Stimulated activated CD8-positive, alpha-beta memory T cell treated with anti-CD3 and anti-CD28 coated beads, Interleukin-7, amount 100 ng/mL, for 4 hours (primary cell): ENCODE data around the gene CHST11.

ENCODE experiments used
- DNase-seq, 2 donors: peaks; one replicate each; pipeline ENCODE4 v3.0.0-alpha.2; 2020; ENCODE audit warnings: low read depth in 2 of 2

Gene CHST11

GRCh38 chr12:104628831-104629135 is 172.0 kb downstream of the CHST11 start:
- no peak for DNase-seq

DNA sequence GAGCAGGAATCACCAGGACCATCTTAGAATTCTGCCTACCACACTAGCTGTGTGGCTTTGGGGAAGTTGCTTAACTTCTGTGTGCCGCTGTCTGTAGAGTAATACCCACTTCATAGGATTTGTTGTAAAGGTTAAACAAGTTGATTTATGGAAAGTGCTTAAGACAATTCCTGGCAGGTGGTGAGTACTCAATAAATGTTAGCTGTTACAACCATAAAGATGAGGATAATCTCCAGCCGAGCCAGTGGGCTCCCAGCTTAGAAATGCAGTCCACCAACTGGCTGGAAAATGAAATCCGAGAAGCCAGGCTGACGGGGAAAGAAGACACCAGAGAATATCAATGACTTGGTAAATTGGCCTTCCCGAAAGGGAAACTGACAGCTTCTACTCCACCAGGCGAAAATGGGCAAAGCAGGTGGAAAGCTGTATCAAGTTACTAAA is 173.5 kb downstream of the CHST11 start:
- no peak for DNase-seq

DNA sequence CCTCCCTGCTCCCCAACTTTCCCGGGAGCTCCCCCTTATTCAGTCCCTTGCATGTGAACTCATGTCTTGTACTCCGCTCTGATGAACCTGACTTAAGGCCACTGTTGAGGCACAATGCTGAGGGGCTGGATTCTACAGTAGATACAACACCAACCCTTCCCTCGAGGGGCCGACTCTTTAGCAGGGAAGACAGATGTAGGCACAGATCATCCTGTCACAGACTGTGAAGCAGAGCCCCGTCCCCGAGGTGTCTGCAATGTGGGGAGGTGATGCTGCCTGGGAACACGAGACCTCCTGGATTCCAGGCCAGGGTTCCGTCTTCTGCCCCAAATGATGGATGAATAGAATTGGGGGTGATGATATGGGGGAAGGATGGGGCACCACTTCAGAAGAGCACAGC is 175.1 kb downstream of the CHST11 start:
- no peak for DNase-seq

DNA sequence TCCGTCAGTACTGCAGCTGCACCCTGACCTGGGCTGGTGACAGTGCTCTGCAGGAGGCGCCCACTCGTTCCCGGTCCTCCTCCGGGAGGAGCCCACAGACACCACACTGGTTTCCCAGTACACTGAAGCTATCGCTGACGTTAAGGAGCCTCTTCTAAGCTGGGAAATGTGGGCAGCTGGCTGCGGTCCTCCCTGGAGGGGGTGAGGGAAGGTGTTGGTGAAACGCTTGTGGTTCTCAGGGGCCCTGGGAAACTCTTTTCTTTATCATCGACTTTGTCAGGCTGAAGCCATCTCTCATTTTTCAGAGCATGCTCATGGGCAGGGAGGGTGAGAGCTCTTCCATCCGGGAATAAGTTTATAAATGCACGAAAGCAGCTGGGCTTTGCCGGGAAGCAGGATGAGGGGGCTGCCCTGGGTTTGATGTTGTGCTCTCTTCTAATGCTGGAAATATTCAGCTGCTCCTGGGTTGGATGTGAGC is 176.0 kb downstream of the CHST11 start:
- no peak for DNase-seq

- DNase-seq, result no peak
Observed at GRCh38 chr12:104634044-104634443, 177.3 kb downstream of the CHST11 start.

DNA sequence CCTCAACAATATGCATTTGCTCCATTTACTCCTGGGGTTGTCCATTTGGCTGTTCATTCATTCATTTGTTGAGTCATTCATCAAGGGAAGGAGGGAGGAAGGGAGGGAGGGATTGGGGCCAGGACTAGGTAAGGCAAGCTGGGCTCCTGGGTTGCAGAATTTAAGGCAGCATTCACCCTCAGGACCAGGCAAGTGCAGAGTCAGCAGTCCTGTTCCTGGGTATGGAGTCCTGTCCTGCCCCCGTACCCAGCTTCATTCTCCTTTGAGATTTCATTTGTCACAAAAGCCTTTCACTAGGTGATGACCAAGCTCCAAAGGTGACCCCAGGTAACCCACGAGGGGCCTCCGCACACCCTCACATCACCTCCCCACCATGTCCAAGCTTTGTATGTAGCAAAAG is 178.1 kb downstream of the CHST11 start:
- DNase-seq, result no peak

DNA sequence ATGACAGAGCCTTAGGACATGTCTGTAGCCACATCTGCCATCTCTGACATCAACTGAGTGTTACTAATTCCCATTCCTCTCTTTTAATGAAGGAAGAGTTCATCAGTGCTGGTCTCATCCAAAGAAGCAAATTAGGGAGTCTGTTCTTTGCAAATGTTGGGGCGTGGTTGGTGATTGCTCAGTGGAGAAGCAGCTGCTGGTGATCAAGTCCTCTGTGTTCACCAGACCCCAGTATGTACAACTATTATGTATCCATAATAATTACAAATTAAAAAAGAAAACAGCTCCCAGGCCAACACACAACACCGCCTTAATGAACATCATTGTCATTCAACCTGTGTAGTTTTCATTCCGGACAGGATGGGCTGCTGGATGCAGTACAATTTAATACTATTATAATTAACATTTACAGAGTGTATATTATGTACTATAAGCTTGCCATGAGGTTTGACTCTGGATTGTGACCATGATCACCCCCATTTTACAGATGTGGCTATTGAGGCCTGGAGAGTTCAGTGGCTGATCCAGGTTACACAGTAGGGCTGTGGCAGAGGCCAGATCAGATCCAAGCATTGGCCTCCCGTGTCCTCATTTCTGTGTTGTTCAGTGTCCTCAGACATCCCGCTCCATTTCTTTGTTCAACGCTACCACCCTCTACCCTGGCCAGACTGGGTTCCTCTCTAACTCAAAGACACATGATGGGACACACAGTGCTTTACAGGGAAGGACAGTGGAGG is 179.0 kb downstream of the CHST11 start:
- no peak for DNase-seq

DNA sequence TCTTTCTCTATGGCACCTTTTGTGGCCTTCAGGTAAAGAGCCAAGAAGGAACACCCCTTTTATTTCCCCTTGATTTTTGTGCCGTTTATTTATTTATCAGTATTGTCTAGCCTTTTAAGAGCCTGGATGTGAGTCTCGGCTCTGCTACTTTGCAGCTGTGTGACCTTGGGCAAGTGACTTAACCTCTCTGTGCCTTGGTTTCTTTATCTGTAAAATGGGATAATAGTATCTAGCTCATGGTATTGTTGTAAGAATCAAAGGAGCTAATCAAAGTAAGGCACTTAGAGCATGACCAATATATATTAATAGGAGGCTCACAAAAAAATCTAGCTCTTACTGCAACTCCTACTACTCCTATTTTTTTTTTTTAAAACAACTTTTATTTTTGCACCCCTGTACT is 179.7 kb downstream of the CHST11 start:
- DNase-seq, result no peak

DNA sequence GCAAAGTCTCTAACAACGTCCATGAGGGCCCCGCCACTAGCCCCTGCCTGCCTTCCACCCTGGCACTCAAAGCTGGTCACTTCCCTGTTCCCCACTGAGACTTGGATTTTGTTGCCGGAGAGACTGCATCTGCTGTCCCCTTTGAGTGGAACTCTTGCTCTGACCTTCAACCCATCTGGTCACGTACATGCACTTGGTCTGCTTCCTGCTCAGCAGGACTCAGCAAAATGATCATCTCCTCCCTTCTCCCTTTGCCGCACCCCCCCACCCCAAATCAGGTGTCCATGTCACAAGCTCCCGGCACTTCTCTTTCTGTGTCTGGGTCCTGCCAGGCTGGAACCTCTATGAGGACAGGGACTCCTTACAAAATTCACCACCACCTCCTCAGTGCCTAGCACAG is 180.9 kb downstream of the CHST11 start:
- no peak for DNase-seq

GRCh38 chr12:104638218-104638850 is 181.6 kb downstream of the CHST11 start:
- no peak for DNase-seq

DNA sequence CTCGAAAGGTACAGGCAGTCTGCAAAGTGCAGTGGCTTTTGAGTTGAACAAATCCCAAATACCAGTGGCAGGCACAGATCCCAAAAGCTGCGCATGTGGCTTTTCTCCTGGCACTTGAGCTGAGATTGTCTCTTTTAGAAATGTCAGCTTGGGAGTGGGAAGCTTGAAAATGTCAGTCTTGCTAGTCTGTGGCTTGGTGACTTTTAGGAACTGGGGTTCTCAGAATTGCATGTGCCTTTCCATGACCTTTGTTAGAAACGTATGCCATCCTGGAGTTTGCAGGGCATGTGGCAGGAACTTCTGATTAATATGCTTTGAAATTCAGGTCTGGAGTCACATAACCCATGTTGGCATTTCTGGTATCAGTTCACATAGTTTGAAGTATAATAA is 182.1 kb downstream of the CHST11 start:
- no peak for DNase-seq

GRCh38 chr12:104640956-104641355 is 184.2 kb downstream of the CHST11 start:
- no peak for DNase-seq

DNA sequence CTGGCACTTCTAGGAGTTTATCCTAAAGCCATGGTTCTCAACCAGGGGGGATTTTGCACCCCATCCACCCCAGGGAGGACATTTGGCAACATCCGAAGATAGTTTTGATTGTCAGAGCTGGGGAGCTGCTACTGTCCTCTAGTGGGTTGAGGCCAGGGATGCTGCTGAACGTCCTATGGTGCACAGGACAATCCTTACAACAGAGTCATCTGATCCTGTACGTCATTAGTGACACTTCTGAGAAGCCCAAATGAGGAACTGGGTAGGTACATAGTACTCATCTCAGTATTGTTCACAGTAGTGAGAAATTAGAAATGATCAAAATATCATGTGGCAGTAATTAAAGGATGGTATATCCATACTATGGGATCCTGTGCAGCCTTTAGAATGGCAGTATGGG is 185.1 kb downstream of the CHST11 start:
- DNase-seq, result no peak

- no peak for DNase-seq
Observed at GRCh38 chr12:104643093-104643818, 186.5 kb downstream of the CHST11 start.

- no peak for DNase-seq
Observed at GRCh38 chr12:104643819-104644669, 187.3 kb downstream of the CHST11 start.

DNA sequence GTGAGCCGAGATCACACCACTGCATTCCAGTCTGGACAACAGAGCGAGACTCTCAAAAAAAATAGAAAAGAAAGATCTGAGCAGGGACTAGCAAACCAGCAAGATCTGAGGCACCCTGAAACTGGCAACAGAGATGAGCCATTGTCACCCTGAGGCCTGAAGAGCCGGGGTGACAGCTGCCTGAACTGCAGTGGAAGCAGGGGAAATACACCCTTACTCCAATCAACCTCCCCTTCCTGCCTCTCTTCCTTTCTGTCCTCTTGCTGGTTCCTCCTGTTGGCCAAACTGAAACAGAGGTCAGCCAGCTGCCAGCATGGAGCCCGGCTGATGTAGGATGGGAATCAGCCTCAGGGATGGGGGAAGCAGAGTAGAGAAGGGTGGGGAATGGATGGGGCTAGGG is 192.0 kb downstream of the CHST11 start:
- no peak for DNase-seq

- no peak for DNase-seq
Observed at GRCh38 chr12:104649217-104649824, 192.6 kb downstream of the CHST11 start.

DNA sequence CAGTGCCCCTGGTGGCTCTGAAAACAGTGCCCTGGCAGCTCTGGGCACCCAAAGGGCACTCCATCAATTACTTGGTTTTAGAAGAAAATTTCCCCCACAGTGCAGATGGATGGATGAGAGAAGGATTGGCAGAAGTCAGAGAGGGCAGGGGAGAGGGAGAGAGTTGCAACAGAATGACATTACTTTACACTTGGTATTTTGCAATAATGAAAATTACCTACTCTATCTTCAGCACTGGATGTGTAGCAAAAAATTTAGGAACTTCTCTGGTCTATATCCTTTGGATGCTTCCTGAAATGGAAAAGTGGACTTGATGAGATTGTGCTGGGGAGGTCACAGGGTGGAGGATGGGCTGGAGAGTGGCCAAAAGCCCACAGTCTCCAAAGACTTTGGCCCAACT is 193.2 kb downstream of the CHST11 start:
- DNase-seq, result no peak

DNA sequence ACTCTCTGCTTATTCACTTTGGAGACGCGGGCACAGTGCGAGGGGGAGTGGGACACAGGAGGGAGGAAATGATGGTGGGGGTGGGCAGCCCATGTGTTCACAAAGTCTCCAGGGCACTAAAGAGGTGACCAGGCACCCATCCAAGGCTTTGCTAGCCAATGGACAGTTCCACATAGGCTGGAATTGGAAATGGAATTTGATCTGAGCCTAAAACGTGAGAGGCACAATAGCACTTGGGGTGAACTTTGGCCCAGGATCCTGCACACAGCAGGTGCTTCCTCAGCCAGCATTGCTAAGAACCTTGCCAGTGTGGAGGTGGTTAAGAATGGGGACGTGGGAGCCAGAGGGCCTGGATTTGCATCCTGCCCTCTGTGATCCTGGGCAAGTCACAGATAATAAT is 193.8 kb downstream of the CHST11 start:
- DNase-seq, result no peak

DNA sequence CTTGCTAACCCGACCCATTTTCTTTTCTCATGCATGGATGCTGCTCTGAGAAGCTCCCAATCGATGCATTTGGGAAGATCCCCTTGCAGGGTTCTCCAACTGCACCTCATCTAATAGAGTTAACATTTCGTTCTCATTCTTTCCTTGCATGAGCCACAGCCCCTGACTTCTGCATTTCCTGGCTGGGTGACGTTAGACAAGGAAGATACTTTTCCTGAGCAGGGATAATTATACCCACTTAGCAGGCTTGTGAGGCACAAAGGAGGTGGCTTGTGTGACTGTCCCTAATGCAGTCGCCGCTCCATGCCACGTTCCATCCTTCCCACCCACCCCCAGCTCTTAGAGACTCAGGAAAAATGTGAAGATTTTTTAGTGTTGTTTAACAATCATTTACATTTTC is 195.1 kb downstream of the CHST11 start:
- DNase-seq, result no peak

GRCh38 chr12:104652358-104652757 is 195.6 kb downstream of the CHST11 start:
- DNase-seq, result no peak

DNA sequence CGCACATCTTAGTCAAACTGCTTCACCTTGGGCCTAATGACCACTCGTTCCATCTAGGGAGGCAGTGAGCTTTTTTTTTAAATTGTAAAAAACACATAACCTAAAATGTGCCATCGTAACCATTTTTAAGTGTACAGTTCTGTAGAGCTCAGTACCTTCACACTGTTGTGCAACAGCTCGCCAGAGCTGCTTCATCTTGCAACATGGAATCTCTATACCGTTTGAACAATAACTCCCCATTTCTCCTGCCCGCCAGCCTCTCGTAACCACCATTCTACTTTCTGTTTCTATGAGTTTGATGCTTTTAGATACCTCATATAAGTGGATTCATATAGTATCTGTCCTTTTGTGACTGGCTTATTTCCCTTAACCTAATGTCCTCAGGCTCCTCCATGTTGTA is 196.2 kb downstream of the CHST11 start:
- no peak for DNase-seq
